ENCODE data around the gene ALDH2.

The ALDH2 gene

DNA sequence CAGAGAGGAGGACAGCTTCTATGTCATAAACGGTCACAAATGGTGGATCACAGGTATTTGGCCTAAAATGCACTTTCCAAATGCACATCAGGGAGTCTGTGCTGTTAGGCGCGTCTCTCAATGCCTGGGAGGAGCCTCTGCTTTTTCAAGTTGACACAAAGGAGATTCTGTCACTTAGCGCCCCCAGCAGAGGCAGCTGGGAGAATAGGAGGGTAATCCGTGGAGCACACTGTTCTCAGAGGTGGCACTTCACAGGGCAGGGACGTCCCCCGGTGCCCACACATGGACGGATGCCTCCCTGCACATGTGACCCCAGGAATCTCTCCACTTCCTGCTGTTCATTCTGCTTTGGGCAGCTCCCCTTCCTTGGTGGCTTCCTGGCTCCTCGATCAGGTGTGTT lies 19.4 kb upstream of the ALDH2 start:
- no CpG with 5 or more reads among the region's 9 CpGs for WGBS (ENCODE audit: extremely low coverage, insufficient coverage, low lambda C conversion rate)
- H3K18ac ChIP-seq (ENCODE audit: low read length), result no peak overlapping the region

DNA sequence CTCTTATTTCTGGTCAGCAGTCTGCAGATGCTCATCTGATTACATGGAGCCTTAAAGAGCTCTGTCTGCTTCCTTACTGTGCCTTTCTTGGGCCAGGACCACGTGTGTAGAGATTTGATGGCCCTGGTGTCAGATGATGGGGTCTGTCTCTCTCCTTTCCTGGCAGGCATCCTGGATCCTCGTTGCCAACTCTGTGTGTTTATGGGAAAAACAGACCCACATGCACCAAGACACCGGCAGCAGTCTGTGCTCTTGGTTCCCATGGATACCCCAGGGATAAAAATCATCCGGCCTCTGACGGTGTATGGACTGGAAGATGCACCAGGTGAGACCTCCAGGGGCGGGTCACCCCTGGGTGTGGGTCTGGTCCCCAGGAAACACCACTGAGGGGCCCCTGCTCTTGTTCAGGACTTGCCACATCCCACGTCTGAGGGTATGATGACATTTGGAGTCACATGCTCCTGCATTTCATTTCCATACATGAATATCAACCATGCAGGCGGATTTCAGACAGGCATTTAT lies 18.5 kb upstream of the ALDH2 start:
- no peak for DNase-seq
- Histone ChIP-seq H2AK5ac (ENCODE audit: low read length) (no peak overlapping the region), H3K23ac (ENCODE audit: low read length) (no peak overlapping the region), H2BK15ac (replicated peaks; ENCODE audit: low read depth) (no peak overlapping the region), H3K36me3 (ENCODE audit: control insufficient read depth, insufficient read depth, low read length) (peaks cover 3% of the 10 kb centered on the region), H2BK5ac (ENCODE audit: low read length) (no peak overlapping the region), H3K4me3 (ENCODE audit: low read length) (no peak overlapping the region), H2BK120ac (ENCODE audit: low read depth, low read length) (no peak overlapping the region), H3K4ac (ENCODE audit: low read depth, low read length) (no peak overlapping the region), H4K8ac (ENCODE audit: low read depth, low read length) (no peak overlapping the region), H3K9ac (ENCODE audit: low read length) (no peak overlapping the region), H3K56ac (ENCODE audit: low read length) (no peak overlapping the region), H3K4me1 (ENCODE audit: control insufficient read depth, low read depth, low read length) (peaks cover 2% of the 10 kb centered on the region), H3K79me1 (ENCODE audit: low read length) (no peaks in the 10 kb centered on the region), H3K27me3 (ENCODE audit: insufficient read depth, low read length, poor library complexity) (no peaks in the 10 kb centered on the region), H3K4me2 (ENCODE audit: low read length) (no peak overlapping the region), H3K27ac (ENCODE audit: low read depth, low read length) (no peak overlapping the region), H3K18ac (ENCODE audit: low read length) (no peak overlapping the region), H3K79me2 (ENCODE audit: control insufficient read depth, insufficient read depth, low read length) (no peaks in the 10 kb centered on the region), H4K5ac (ENCODE audit: low read length) (no peak overlapping the region)
- no CpG with 5 or more reads among the region's 8 CpGs for WGBS (ENCODE audit: extremely low coverage, insufficient coverage, low lambda C conversion rate)

More for the DNA sequence above, 19.4 kb upstream of the ALDH2 start:
- no peaks in the 10 kb centered on the region for H3K27me3 ChIP-seq (ENCODE audit: insufficient read depth, low read length, poor library complexity)
- no peak overlapping the region for H2AK5ac ChIP-seq (ENCODE audit: low read length)
- H3K4ac ChIP-seq (ENCODE audit: low read depth, low read length), result no peak overlapping the region
- no peaks in the 10 kb centered on the region for H3K79me1 ChIP-seq (ENCODE audit: low read length)
- H3K9ac ChIP-seq (ENCODE audit: low read length), result no peak overlapping the region
- no peak overlapping the region for H4K5ac ChIP-seq (ENCODE audit: low read length)
- no peak overlapping the region for H2BK120ac ChIP-seq (ENCODE audit: low read depth, low read length)
- no peaks in the 10 kb centered on the region for H3K79me2 ChIP-seq (ENCODE audit: control insufficient read depth, insufficient read depth, low read length)
- H3K23ac ChIP-seq (ENCODE audit: low read length), result no peak overlapping the region
- no peak overlapping the region for H3K4me2 ChIP-seq (ENCODE audit: low read length)
- DNase-seq, result no peak
- H3K36me3 ChIP-seq (ENCODE audit: control insufficient read depth, insufficient read depth, low read length), result peaks cover 3% of the 10 kb centered on the region
- H3K4me3 ChIP-seq (ENCODE audit: low read length), result no peak overlapping the region
- H4K8ac ChIP-seq (ENCODE audit: low read depth, low read length), result no peak overlapping the region
- H2BK15ac ChIP-seq (replicated peaks; ENCODE audit: low read depth), result no peak overlapping the region
- H2BK5ac ChIP-seq (ENCODE audit: low read length), result no peak overlapping the region
- no peak overlapping the region for H3K27ac ChIP-seq (ENCODE audit: low read depth, low read length)
- no peak overlapping the region for H3K56ac ChIP-seq (ENCODE audit: low read length)
- peaks cover 2% of the 10 kb centered on the region for H3K4me1 ChIP-seq (ENCODE audit: control insufficient read depth, low read depth, low read length)

DNA sequence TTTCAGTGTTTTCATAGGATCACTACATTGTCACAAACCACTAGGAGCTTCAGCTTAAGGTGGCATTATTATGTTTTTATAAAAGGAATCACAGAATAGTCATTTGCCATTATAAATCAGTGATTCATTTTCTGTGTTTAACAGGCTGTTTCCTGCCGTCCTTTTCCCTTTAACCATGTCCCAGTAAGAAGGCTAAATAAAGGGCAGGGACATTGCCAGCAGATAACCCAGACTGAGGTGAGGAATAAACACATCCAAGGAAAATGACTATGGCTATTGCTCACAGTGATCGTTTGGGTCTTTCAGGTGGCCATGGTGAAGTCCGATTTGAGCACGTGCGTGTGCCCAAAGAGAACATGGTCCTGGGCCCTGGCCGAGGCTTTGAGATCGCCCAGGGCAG lies 17.9 kb upstream of the ALDH2 start:
- H3K18ac ChIP-seq (ENCODE audit: low read length), result no peak overlapping the region
- H3K79me2 ChIP-seq (ENCODE audit: control insufficient read depth, insufficient read depth, low read length), result no peaks in the 10 kb centered on the region
- H4K8ac ChIP-seq (ENCODE audit: low read depth, low read length), result no peak overlapping the region
- H2BK5ac ChIP-seq (ENCODE audit: low read length), result no peak overlapping the region
- H2BK120ac ChIP-seq (ENCODE audit: low read depth, low read length), result no peak overlapping the region
- peaks cover 2% of the 10 kb centered on the region for H3K4me1 ChIP-seq (ENCODE audit: control insufficient read depth, low read depth, low read length)
- no peak overlapping the region for H2AK5ac ChIP-seq (ENCODE audit: low read length)
- no peak overlapping the region for H3K56ac ChIP-seq (ENCODE audit: low read length)
- H4K5ac ChIP-seq (ENCODE audit: low read length), result no peak overlapping the region
- no peak overlapping the region for H3K9ac ChIP-seq (ENCODE audit: low read length)
- no peak overlapping the region for H3K4me2 ChIP-seq (ENCODE audit: low read length)
- WGBS (ENCODE audit: extremely low coverage, insufficient coverage, low lambda C conversion rate), result no CpG with 5 or more reads among the region's 7 CpGs
- H3K4ac ChIP-seq (ENCODE audit: low read depth, low read length), result no peak overlapping the region
- H3K27me3 ChIP-seq (ENCODE audit: insufficient read depth, low read length, poor library complexity), result no peaks in the 10 kb centered on the region
- H3K36me3 ChIP-seq (ENCODE audit: control insufficient read depth, insufficient read depth, low read length), result peaks cover 3% of the 10 kb centered on the region
- H2BK15ac ChIP-seq (replicated peaks; ENCODE audit: low read depth), result no peak overlapping the region
- no peak overlapping the region for H3K23ac ChIP-seq (ENCODE audit: low read length)
- H3K79me1 ChIP-seq (ENCODE audit: low read length), result no peaks in the 10 kb centered on the region
- DNase-seq, result no peak
- no peak overlapping the region for H3K27ac ChIP-seq (ENCODE audit: low read depth, low read length)
- no peak overlapping the region for H3K4me3 ChIP-seq (ENCODE audit: low read length)

DNA sequence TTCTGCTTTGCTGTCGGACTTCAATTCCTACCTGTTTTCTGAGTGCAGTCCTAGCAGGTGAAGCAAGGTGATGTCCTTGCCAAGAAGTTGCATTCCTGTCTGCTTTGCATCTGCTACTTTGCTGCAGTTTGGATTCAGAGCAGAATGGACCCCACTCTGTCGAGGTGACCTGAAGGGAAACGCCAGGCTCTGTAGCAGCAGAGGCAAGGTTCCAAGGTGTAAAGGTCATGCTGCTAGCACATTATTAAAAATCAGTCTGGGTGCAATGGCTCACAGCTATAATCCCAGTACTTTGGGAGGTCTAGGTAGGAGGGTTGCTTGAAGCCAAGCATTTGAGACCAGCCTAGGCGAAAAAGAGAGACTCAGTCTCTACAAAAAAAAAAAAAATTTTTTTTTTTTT lies 17.3 kb upstream of the ALDH2 start:
- H3K9ac ChIP-seq (ENCODE audit: low read length), result no peak overlapping the region
- H3K56ac ChIP-seq (ENCODE audit: low read length), result no peak overlapping the region
- H3K79me1 ChIP-seq (ENCODE audit: low read length), result no peaks in the 10 kb centered on the region
- WGBS (ENCODE audit: extremely low coverage, insufficient coverage, low lambda C conversion rate), result no CpG with 5 or more reads among the region's 4 CpGs
- H2BK5ac ChIP-seq (ENCODE audit: low read length), result no peak overlapping the region
- no peak overlapping the region for H3K27ac ChIP-seq (ENCODE audit: low read depth, low read length)
- H2BK15ac ChIP-seq (replicated peaks; ENCODE audit: low read depth), result no peak overlapping the region
- no peak overlapping the region for H3K4me3 ChIP-seq (ENCODE audit: low read length)
- H3K18ac ChIP-seq (ENCODE audit: low read length), result no peak overlapping the region
- H2BK120ac ChIP-seq (ENCODE audit: low read depth, low read length), result no peak overlapping the region
- H3K4ac ChIP-seq (ENCODE audit: low read depth, low read length), result no peak overlapping the region
- H3K27me3 ChIP-seq (ENCODE audit: insufficient read depth, low read length, poor library complexity), result no peaks in the 10 kb centered on the region
- no peak overlapping the region for H3K23ac ChIP-seq (ENCODE audit: low read length)
- H3K4me2 ChIP-seq (ENCODE audit: low read length), result no peak overlapping the region
- H4K5ac ChIP-seq (ENCODE audit: low read length), result no peak overlapping the region
- H4K8ac ChIP-seq (ENCODE audit: low read depth, low read length), result no peak overlapping the region
- H2AK5ac ChIP-seq (ENCODE audit: low read length), result no peak overlapping the region
- H3K79me2 ChIP-seq (ENCODE audit: control insufficient read depth, insufficient read depth, low read length), result no peaks in the 10 kb centered on the region
- H3K4me1 ChIP-seq (ENCODE audit: control insufficient read depth, low read depth, low read length), result peaks cover 2% of the 10 kb centered on the region
- peaks cover 3% of the 10 kb centered on the region for H3K36me3 ChIP-seq (ENCODE audit: control insufficient read depth, insufficient read depth, low read length)
- DNase-seq, result no peak

DNA sequence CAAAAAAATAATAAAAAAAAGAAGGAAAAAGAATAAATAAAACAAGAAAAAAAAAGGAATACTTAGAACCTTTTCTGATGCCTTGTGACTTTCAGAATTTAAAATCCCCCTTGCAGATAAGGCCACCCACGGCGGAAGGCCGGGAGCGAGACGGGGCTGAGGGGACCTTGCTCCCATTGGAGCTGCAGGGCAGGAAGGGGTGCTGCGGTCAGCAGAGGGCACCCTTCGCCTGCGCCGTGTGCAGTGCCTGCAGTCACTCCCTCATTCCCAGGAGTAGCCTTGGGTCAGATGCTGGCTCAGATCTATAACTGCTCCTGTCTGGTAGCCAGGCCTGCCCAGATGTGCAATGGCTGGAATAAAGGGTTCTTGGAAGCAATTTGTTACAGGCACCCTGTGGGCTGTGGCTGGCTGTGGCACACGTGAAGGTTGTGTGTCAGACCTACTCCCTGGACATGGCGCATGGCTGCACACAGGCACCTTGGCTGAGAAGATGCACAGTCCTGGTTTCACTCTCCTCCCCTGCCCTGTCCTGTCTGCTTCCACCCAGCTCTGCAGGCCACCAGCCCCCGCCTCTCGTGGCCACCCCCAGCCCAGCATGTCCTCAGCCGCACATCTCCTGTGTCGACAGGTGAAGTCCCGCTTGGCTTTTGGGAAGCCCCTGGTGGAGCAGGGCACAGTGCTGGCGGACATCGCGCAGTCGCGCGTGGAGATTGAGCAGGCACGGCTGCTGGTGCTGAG lies 13.4 kb upstream of the ALDH2 start:
- H3K9ac ChIP-seq (ENCODE audit: low read length), result no peak overlapping the region
- no peak overlapping the region for H2BK120ac ChIP-seq (ENCODE audit: low read depth, low read length)
- H2BK15ac ChIP-seq (replicated peaks; ENCODE audit: low read depth), result no peak overlapping the region
- H3K27ac ChIP-seq (ENCODE audit: low read depth, low read length), result no peak overlapping the region
- no peak overlapping the region for H4K8ac ChIP-seq (ENCODE audit: low read depth, low read length)
- H3K4me3 ChIP-seq (ENCODE audit: low read length), result no peak overlapping the region
- no peak overlapping the region for H3K56ac ChIP-seq (ENCODE audit: low read length)
- no peak overlapping the region for H3K4me2 ChIP-seq (ENCODE audit: low read length)
- peak; percentile 71 for DNase-seq
- peaks cover 3% of the 10 kb centered on the region for H3K36me3 ChIP-seq (ENCODE audit: control insufficient read depth, insufficient read depth, low read length)
- no peak overlapping the region for H3K23ac ChIP-seq (ENCODE audit: low read length)
- no peaks in the 10 kb centered on the region for H3K79me1 ChIP-seq (ENCODE audit: low read length)
- no CpG with 5 or more reads among the region's 23 CpGs for WGBS (ENCODE audit: extremely low coverage, insufficient coverage, low lambda C conversion rate)
- H2BK5ac ChIP-seq (ENCODE audit: low read length), result no peak overlapping the region
- H2AK5ac ChIP-seq (ENCODE audit: low read length), result no peak overlapping the region
- no peaks in the 10 kb centered on the region for H3K79me2 ChIP-seq (ENCODE audit: control insufficient read depth, insufficient read depth, low read length)
- peaks cover 3% of the 10 kb centered on the region for H3K4me1 ChIP-seq (ENCODE audit: control insufficient read depth, low read depth, low read length)
- H3K27me3 ChIP-seq (ENCODE audit: insufficient read depth, low read length, poor library complexity), result no peaks in the 10 kb centered on the region
- H3K4ac ChIP-seq (ENCODE audit: low read depth, low read length), result no peak overlapping the region
- H3K18ac ChIP-seq (ENCODE audit: low read length), result no peak overlapping the region
- no peak overlapping the region for H4K5ac ChIP-seq (ENCODE audit: low read length)

DNA sequence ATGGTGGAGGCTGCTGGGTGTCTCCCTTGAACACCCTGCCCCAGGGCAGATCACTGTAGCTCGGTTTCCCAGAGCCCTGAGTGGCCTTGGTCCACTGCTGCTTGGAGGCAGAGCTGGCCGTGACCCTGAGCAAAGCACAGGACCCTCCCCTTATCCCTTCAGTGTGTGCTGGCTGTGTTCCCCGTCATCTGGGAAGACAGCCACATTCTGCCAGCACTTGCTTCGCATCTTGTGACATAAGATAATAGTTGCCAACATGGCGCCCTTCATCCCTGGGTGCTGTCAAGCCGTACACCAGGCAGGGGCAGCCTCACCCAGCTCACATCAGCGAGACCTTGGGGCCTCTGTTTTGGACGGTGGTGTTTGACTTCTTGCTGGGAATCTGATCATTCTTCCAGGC lies 12.1 kb upstream of the ALDH2 start:
- H3K56ac ChIP-seq (ENCODE audit: low read length), result no peak overlapping the region
- no peak overlapping the region for H3K18ac ChIP-seq (ENCODE audit: low read length)
- H2BK120ac ChIP-seq (ENCODE audit: low read depth, low read length), result no peak overlapping the region
- H3K4me3 ChIP-seq (ENCODE audit: low read length), result no peak overlapping the region
- no peak overlapping the region for H4K8ac ChIP-seq (ENCODE audit: low read depth, low read length)
- H3K27me3 ChIP-seq (ENCODE audit: insufficient read depth, low read length, poor library complexity), result no peaks in the 10 kb centered on the region
- no peak overlapping the region for H3K4ac ChIP-seq (ENCODE audit: low read depth, low read length)
- no peak overlapping the region for H3K23ac ChIP-seq (ENCODE audit: low read length)
- H3K4me2 ChIP-seq (ENCODE audit: low read length), result no peak overlapping the region
- no peak overlapping the region for H2BK15ac ChIP-seq (replicated peaks; ENCODE audit: low read depth)
- no peaks in the 10 kb centered on the region for H3K79me2 ChIP-seq (ENCODE audit: control insufficient read depth, insufficient read depth, low read length)
- no peak overlapping the region for H4K5ac ChIP-seq (ENCODE audit: low read length)
- no peaks in the 10 kb centered on the region for H3K36me3 ChIP-seq (ENCODE audit: control insufficient read depth, insufficient read depth, low read length)
- no CpG with 5 or more reads among the region's 8 CpGs for WGBS (ENCODE audit: extremely low coverage, insufficient coverage, low lambda C conversion rate)
- no peak overlapping the region for H3K9ac ChIP-seq (ENCODE audit: low read length)
- H2BK5ac ChIP-seq (ENCODE audit: low read length), result no peak overlapping the region
- peaks cover 3% of the 10 kb centered on the region for H3K4me1 ChIP-seq (ENCODE audit: control insufficient read depth, low read depth, low read length)
- H3K79me1 ChIP-seq (ENCODE audit: low read length), result no peaks in the 10 kb centered on the region
- no peak overlapping the region for H3K27ac ChIP-seq (ENCODE audit: low read depth, low read length)
- DNase-seq, result no peak
- H2AK5ac ChIP-seq (ENCODE audit: low read length), result no peak overlapping the region

Measured in mesendoderm (in vitro differentiated cells).